ENCODE measurements around the gene CCDC70. TPM values are rescaled to one million over a fixed set of nuclear protein-coding genes. Genes with fewer than 3 reads are reported as not detected.

Gene CCDC70
- polyA plus RNA-seq, 1 donor from 2014 or later = not detected

GRCh38 chr13:51818276-51818675 is 43.5 kb upstream of the CCDC70 start:
- Histone ChIP-seq H3F3A (ENCODE audit: insufficient read depth, low read length, poor library complexity, severe bottlenecking) (no peaks in the 10 kb centered on the region), H4K20me1 (ENCODE audit: insufficient read depth) (no peaks in the 10 kb centered on the region), H3K27ac (ENCODE audit: low read length) (no peak overlapping the region), H3K79me2 (replicated peaks; ENCODE audit: insufficient read depth, low read length) (no peaks in the 10 kb centered on the region), H3K9me2 (ENCODE audit: insufficient read depth, low read length) (no peaks in the 10 kb centered on the region), H3K9me3 (ENCODE audit: low read length) (no peaks in the 10 kb centered on the region), H3K4me2 (ENCODE audit: low read length) (no peak overlapping the region), H3K36me3 (ENCODE audit: insufficient read depth, low read length) (no peaks in the 10 kb centered on the region), H3K9ac (ENCODE audit: low read length) (no peak overlapping the region), H2AFZ (ENCODE audit: low read depth, low read length) (no peak overlapping the region), H3K4me3 (ENCODE audit: low read length) (no peak overlapping the region), H3K27me3 (ENCODE audit: insufficient read depth, low read depth, low read length) (no peaks in the 10 kb centered on the region)
- TF ChIP-seq EP300 (conservative IDR thresholded peaks at IDR 0.05; ENCODE audit: poor library complexity, severe bottlenecking) = no peak
- TF ChIP-seq EZH2 (IDR thresholded peaks at IDR 0.05; ENCODE audit: borderline replicate concordance, insufficient read depth, low read length, poor library complexity, severe bottlenecking) = no peak
- TF ChIP-seq RAD21 (conservative IDR thresholded peaks at IDR 0.05) = no peak
- TF ChIP-seq SMC3 (conservative IDR thresholded peaks at IDR 0.05; ENCODE audit: poor library complexity) = no peak
- TF ChIP-seq POLR2AphosphoS5 (IDR thresholded peaks at IDR 0.05) = no peak
- TF ChIP-seq MXI1 (conservative IDR thresholded peaks at IDR 0.05; ENCODE audit: poor library complexity, severe bottlenecking) = no peak
- TF ChIP-seq TAF1 (IDR thresholded peaks at IDR 0.05; ENCODE audit: low read depth) = no peak
- TF ChIP-seq, protein P1, sequence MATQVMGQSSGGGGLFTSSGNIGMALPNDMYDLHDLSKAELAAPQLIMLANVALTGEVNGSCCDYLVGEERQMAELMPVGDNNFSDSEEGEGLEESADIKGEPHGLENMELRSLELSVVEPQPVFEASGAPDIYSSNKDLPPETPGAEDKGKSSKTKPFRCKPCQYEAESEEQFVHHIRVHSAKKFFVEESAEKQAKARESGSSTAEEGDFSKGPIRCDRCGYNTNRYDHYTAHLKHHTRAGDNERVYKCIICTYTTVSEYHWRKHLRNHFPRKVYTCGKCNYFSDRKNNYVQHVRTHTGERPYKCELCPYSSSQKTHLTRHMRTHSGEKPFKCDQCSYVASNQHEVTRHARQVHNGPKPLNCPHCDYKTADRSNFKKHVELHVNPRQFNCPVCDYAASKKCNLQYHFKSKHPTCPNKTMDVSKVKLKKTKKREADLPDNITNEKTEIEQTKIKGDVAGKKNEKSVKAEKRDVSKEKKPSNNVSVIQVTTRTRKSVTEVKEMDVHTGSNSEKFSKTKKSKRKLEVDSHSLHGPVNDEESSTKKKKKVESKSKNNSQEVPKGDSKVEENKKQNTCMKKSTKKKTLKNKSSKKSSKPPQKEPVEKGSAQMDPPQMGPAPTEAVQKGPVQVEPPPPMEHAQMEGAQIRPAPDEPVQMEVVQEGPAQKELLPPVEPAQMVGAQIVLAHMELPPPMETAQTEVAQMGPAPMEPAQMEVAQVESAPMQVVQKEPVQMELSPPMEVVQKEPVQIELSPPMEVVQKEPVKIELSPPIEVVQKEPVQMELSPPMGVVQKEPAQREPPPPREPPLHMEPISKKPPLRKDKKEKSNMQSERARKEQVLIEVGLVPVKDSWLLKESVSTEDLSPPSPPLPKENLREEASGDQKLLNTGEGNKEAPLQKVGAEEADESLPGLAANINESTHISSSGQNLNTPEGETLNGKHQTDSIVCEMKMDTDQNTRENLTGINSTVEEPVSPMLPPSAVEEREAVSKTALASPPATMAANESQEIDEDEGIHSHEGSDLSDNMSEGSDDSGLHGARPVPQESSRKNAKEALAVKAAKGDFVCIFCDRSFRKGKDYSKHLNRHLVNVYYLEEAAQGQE (IDR thresholded peaks at IDR 0.05; ENCODE audit: borderline replicate concordance) = no peak
- TF ChIP-seq CTCF (IDR thresholded peaks at IDR 0.05; ENCODE audit: poor library complexity, severe bottlenecking) = no peak

DNA sequence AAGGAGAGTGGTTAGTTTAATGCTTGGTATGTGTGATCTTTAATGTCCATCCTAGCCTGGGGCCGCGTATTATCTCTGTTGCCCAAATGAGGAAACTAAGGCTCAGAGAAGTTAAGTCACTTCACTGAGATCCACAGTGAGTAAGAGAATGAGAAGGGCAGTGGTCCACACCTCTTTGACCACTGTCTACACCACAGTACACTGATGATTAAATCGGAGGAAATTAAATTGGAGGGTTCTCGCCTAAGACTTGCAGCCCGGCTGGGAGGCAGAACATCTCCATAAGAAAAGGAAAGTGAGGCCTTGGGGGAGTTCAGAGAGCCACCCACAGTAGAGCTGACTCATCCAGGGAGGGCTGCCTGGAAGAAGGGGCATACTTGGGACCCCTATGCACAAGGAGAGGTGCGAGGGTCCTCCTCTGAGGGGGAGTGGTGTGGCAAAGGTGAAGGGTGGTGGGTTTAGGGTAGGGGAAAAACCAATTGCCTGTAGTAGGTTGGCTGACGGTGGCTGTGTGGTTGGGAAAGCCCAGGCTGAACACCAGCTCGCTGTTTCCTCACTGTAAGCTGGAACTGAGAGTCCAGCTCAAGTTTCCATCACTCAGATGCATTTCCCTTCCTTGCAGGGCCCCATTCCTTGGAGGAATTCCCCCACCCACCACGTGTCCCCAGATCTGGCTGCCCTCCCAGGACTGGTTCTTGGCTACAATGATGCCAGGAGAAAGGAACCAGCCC is 42.8 kb upstream of the CCDC70 start:
- Histone ChIP-seq H3K9me2 (ENCODE audit: insufficient read depth, low read length) (no peaks in the 10 kb centered on the region), H3K27ac (ENCODE audit: low read length) (no peak overlapping the region), H3K36me3 (ENCODE audit: insufficient read depth, low read length) (no peaks in the 10 kb centered on the region), H3F3A (ENCODE audit: insufficient read depth, low read length, poor library complexity, severe bottlenecking) (no peaks in the 10 kb centered on the region), H3K9ac (ENCODE audit: low read length) (no peak overlapping the region), H3K79me2 (replicated peaks; ENCODE audit: insufficient read depth, low read length) (no peaks in the 10 kb centered on the region), H3K4me2 (ENCODE audit: low read length) (no peak overlapping the region), H3K9me3 (ENCODE audit: low read length) (no peaks in the 10 kb centered on the region), H3K27me3 (ENCODE audit: insufficient read depth, low read depth, low read length) (no peaks in the 10 kb centered on the region), H4K20me1 (ENCODE audit: insufficient read depth) (no peaks in the 10 kb centered on the region), H3K4me3 (ENCODE audit: low read length) (no peak overlapping the region), H2AFZ (ENCODE audit: low read depth, low read length) (no peak overlapping the region)
- TF ChIP-seq MXI1 (conservative IDR thresholded peaks at IDR 0.05; ENCODE audit: poor library complexity, severe bottlenecking) (no peak), TAF1 (IDR thresholded peaks at IDR 0.05; ENCODE audit: low read depth) (no peak), SMC3 (conservative IDR thresholded peaks at IDR 0.05; ENCODE audit: poor library complexity) (no peak)

All from neural cell (in vitro differentiated cells).